SKM-1 treated with dmso at 0.1 percent for 144 hours (cell line): ENCODE measurements around the gene PIK3C3.

Experiments
- DNase-seq: peaks from one replicate; lab custom pipeline; 2025; ENCODE audit not compliant: unreplicated experiment; lab: John Stamatoyannopoulos, UW

The PIK3C3 gene

DNA sequence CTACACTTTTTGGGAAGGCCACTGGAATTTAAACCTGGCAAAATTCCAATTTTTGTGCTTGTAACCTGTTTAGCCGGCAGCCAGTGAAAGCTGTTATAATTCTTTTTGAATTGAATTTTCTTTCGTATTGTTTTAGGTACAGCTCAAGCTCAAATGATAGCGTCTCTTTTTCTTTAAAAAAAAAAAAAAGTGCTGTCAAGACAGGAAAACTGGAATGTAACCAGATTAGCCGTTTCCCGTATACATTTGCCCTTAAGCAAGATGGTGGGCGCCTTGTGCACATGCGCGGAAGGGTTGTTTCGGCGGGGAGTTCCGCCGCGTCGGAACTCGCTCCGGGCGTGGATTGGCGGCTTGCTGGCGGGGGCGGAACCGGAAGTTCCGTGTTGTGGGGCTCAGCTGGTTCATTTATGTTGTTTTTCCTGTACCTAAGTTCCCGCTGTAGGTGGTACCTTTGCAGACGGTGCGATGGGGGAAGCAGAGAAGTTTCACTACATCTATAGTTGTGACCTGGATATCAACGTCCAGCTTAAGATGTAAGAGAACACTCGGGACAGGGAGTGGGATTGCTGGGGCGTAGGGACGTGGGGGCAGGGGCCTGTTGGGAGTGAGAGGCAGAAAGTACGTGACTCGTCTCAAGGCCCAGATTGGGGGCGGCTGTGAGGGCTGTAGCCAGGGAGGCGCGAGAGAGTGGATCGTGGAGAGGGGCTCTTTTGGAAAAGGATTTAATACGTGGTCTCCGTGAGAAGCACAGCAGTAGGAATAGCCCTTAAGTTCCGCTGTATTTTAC, at the start of gene PIK3C3:
TSS of gene PIK3C3 (plus strand) at position 408 of the 787 bp plus-strand sequence. CDS start at position 466, 58 bp downstream.
- peak; percentile 92 for DNase-seq

DNA sequence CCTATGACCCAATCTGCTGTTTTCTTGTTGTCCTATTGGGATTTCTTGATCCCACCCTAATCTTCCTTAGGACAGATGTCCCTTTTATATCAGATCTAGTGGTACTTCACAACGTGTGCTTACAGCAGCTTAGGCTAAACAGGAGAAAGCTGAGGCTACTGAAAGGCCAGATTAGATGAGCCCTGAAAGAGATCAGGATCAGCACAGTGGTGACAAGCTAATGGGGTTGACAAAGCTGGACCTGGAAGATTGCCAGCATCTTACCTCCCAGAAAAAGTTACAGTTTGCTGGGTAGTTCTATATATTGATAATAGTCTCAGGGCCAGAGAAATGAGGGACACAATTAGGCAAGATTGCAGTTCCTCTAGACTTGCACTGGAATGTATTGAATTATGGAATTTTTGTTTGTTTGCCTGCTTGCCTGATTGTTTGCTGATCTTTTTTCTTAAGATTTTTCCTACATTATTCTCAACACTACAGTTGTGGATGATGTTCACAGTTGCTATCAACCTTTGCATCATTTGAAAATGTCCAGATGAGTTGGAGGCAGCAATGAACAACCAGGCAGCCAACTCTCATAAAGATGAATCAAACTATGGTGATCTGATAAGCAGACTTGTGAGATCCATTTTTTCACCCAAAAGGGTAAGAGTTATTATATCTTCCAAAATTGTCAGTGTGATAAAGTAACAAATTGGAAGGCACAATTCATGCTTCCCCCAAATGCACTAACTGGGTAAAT, 49.1 kb upstream of the PIK3C3 start:
- DNase-seq, result no peak

DNA sequence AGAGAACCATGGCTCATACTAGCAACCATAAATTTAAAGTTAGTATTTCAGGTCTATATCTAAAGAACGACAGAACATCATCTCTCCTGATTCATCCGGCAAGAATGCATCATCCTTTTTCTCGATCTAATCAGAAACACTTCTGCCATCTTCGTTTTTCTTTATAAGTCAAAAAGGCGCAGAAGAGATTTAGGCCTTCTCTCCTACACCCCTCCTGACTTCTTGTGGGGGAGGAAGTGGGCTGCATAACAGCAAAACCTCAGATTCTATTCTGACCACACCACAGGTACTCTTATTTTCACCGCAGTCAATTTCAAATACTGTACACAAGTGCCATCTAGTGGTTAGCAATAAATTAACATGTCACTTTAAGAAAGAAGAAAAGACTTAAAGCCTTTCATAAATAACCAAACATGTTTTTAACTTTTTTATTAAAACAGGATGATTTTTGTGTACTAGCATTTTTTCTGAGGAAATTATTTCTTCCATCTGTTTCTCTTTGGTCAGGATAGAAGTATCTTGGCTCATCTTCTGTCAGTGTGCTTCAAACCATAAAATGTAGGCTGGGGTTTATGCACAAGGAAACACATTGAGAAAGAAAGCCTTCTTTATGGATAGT, 48.4 kb upstream of the PIK3C3 start:
- peak; percentile 47 for DNase-seq

DNA sequence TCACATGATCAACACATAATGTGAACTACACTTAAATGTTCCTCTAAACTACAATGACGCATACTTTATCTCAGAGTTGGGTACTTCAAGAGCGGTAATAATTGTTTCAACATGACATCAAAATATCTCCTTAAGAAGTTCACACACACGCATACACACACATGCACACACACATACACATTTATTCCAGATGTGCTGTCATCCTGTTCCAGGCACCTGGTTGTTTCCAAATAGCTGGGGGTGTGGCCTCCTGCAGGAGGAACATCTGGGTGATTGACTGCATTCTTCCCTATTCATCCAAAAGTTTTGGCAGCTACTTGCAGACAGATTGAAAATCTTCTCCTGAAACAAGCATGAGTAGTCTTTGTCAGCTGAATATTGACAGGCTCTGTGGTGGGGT, 37.9 kb upstream of the PIK3C3 start:
- DNase-seq, result no peak

DNA sequence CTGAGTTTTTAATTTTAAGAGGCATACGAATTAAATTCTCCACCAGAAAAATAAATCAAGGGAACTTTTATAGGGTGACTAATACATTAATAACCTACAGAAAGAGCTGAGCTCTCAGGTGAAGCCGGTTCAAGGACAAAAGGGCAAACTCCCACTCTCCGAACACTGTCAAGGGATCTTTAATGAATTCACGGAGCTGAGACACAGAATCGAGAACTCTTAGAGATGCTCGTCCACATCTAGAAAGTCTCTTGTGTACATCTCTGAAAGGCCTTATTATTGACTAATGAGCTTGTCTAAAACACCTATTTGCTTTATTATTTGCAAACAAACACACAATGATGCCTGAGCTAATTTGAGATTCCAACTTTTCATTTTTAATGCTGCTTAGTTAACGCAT, 33.3 kb upstream of the PIK3C3 start:
- DNase-seq, result no peak

DNA sequence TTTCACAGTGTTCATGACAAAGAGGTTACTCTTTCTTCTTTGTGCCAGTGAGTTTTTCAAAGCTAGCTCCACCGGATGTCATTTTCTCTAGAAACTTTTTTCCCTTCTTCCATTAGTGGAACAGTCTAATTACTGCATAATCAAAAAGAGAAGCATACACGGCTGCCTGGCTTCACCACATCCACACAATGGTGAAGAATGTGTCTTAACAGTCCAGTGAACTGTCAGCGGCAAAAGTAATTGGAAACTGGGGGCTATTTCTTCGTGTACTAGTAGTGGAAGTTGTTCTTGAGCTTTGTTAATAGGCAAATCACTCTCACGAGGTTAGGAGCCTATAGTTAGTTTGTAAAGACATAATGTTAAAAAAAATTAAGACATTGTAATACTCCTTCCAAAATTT, 32.9 kb upstream of the PIK3C3 start:
- no peak for DNase-seq

DNA sequence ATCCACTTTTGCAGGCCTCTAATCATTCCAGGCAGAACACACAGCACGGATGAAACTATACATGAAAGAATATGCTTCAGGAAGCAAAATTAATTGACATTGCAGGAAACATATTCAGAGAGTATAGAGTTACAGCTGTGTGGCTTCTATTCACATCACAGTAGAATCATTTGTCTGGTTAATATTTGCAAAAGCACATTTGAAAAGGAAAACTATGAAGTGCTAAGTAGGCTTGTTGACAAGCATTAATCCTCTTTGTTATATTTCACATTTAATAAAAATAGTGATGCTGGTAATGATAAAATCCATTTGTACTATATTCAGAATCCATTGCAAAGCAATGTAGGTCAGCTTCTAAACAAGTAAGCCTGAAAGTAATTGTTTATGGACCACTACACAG, 32.2 kb upstream of the PIK3C3 start:
- DNase-seq, result no peak

DNA sequence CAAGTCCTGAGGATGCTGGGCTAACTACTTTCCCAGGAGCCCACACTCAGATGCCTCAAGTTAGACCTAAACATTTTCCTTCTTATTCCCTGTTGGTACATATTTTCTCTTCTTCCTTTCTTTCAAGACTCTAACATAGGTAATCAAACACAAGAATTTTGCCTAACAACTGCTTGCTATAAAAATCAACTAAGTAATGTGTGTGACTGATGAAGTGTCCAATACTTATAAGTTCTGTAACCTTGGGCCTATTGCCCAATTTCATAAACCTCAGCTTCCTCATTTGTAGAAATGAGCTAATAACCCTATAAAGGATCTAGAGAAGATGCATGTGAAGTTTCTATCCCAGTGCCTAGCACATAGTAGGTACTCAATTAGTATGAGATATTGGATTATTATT, 31.6 kb upstream of the PIK3C3 start:
- DNase-seq, result peak; percentile 45

DNA sequence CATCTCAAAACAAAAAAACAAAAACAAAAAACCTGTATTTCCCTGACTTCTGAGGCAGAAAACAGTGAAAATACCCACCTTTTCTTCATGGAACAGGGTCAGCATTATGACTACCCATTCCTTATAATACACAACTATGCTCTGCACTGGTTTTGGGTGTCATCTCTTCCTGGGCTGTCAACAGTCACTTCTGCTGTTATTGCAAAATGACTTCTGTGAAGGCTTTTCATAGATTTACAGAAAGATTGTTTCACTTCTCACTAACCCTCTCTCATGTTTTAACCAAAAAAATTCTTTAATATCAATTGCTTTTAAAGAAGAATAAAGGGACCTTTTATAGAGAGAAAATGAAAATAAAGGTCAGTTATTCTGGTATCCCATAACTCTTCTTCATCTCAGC, 26.5 kb upstream of the PIK3C3 start:
- DNase-seq, result no peak

DNA sequence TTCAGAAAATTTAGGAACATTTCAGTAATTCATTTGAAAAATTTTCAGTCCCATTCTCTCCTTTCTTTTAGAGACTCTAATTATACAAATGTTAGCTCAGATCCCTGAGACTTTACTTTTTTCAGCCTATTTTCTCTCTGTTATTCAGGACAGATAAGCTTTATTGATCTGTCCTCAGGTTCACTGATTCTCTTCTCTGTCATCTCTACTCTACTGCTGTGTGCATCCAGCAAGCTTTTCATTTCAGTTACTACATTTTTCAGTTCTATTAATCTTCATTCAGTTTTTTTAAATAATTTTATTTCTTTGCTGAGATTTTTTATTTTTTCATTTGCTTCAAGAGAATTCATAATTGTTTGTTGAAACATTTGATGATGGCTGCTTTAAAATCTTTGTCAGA, 22.1 kb upstream of the PIK3C3 start:
- DNase-seq, result no peak

DNA sequence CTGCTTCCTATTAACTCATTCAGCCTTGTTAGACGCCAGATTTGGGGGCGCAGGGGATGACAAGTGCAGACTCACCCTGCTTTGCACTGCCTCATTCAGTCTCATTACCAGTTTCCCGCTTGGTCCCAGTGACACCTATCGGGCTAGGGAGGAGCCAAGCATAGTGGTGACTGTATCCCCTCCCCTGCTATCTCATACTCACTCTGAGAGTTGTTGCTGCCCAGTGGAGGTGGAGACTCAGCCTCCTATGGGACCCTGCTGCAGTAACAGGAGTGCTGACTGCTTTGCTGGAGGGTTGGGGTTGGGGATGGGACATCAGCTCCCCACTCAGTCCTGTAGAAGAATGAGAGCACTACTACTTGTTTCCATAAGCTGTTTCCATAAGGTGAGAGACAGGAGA, 21.3 kb upstream of the PIK3C3 start:
- DNase-seq, result no peak

DNA sequence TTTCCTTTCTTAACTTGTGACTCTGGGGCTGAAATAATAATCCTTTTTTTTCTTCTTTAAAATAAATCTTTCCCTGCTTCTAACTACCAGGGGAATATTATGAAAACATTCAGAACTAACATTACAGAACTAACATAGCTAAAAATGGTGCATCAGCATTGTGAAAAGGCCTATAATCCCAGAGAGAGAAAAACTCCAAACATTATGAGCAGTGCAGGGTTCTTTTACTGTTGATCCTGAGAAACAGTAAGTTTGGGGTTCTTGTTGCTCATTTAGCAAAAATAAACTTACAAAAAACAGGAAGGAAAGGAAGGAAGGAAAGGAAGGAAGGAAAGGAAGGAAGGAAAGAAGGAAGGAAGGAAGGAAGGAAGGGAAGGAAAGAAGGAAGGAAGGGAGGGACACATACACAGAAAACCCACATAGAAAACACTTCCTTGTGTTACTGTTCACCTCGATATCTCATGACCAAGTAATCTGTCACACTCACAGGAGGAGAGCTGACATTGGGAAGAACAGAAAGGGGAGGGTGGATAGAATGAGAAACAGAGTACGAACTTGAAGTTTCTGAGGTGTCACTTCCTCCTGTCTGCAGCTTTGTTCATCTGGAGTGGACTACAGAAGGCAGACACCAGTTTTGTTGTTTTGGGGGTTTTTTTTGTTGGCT, 18.4 kb upstream of the PIK3C3 start:
- DNase-seq, result no peak

DNA sequence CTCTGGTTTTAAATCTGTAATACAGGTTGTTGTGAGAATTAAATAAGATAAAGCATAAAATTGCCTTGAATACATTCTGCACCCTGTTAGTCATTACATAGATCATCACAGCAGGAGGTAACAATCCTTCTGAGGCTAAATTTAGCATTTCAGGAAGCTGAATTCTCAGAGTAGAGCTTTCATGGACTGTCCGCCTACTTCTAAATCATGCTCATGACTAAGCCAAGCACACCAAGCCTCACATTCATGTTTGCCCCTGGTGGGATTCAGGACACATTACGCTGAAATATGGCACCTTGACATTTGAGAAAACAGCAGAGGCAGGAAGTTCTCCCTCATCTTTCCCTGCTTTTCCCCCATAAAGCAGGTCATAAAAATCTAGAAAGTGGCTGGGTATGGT, 16.6 kb upstream of the PIK3C3 start:
- DNase-seq, result no peak

DNA sequence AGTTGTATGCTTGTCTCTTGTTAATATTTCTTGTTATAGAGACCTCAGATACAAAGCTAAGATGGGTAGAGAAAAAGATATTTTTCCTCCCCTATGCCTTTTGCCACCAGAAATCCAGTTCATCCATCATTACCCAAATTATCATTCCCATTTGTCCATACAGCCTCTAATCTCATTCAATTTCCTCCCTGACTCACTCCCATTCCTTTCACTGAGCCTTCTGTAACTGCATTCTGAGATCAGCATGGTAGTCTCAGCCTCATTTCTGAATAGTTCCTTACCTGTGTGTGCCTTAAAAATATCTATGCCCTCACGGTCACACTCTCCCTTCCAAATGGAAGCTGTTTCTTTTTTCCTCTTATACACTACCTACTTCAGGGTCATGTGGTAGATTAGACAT, 15.7 kb upstream of the PIK3C3 start:
- DNase-seq, result no peak

DNA sequence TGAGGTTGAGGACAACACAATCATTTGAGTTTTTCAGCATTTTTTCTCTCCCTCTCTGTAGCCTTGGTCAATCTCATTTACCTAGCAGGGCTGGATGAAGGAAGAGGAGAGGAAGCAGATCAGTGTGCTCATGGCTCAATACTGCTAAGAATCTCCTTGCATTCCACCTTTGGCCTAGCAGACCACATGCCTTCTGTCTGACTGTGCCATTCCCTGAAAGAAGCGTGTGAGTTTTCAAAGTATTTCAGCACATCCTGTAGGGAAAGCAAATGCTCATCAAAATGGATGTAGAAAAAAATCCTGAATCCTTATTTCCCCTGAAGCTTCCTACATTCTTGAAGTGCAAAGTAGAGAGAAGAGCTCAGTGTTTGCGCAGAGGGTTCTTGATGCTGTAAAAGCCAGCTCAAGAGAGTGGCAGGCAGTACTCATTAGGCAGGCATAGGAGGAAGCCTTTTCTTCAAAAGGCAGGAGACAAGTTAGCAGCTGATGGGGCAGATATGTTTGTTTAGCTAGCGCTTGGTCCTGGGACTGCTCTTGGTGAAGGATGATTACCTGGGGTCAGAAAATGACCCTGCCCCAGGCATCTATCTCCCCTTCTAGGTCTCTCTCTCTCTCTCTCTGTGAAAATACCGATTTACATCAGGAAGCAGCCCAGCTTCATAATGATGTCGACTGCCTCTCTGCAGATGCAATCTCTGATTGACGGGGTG, 14.4 kb upstream of the PIK3C3 start:
- no peak for DNase-seq

DNA sequence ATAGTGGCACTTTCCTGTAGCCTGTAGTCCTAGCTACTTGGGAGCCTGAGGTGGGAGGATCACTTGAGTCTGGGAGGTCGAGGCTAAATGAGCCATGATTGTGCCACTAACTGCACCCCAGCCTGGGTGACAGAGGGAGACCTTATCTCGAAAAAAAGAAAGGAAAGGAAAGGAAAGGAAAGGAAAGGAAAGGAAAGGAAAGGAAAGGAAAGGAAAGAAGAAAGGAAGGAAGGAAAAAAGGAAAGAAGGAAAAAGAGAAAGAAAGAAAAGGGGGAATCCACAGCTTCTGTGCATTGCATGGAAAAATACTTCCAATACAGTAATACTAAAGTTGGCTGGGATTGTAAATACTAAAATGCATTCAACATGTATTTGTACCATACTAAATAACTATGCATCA, 12.8 kb upstream of the PIK3C3 start:
- no peak for DNase-seq

DNA sequence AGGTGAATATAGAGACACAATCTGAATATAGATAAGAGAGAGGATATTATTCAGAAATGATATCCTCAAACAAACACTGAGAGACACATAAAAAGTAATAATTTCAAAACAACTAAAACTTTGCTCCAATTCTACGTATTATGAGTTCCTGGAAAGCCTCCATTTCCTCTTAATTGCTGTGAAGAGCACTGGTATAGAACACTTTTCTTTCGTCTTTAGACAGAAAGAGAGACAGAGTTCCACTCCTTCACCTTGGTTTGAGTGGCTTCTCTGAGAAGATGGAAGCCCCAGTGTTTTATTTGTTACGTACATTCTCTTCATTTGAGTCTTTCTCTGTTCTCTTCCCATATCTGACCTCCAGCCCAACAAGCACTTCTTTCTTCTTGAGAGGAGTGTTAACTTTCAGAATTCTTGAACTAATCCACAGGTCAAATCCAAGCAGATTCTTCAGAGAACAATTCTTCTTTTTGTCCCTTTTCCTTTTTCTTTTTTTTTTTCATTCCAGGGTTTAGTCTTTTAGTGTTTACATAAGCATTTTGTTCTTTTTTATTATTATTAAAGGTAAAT, 6.4 kb upstream of the PIK3C3 start:
- no peak for DNase-seq

DNA sequence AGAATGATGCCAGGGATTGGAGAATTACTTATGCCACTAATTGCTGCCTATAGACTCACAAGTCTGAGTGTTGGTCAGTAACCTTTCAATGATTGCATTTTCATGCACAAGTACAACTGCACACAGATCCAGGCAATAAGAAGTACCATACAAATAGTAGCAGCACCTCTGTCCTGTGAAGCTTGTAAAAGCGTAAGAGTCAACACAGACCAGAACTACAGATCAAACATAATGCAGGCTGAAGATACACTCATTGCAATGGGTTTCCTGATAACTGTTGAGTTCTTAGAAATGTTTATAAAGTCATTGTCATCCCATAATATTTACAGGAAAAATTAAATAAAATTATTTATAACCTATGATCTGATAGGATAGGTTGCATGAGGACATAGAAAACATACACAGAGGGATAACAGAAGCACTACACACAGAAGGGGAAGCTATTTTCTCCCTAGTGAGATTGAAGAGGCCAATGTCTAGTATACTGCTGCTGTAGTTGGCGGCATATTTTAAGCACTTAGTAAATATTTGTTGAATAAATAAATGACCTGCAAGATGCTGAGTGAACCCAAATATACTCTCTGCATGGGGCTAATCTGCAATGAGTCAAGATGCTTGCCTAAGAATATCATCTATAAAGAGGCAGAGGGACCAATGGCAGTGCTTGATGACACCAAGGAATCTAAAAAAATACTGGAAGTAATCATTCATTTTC, 5.7 kb upstream of the PIK3C3 start:
- DNase-seq, result no peak

DNA sequence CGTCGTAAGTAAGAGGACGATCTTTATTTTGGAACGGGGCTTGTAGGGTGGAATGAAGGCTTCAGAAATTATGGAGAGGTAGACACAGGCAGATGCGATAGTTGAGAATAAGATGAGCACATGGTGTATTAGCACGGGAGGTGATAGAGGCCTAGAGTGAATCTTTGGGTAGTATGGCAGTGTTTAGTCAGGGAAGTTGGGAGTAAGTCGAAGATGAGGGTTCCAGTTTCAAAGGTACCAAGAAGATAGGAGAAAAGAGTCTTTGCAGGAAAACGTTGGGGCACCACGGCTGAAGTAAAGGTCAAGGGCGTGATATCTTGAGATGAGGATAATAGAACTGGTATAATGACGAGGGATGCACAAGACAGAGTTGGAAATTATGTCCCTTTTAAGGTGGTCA, 654 bp downstream of the PIK3C3 start:
- DNase-seq, result no peak

DNA sequence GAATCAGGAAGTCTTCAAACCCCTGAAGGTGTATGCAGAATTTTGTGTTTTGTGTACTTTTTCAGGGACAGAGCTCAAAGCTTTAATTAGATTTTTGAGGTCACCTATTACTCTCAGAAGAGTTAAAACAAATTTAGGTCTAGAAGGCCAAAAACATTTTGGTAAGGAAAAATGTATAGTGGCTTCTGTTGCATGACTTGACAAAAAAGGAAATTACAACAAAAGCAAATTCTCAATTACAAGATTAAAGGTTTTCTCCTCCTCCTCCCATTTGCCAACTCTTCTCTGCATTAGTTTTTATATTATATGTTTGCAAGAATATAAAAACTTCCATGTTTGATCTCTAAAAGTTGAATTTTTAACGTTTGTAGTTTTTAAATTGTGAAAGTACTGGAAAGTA, 4.0 kb downstream of the PIK3C3 start:
- no peak for DNase-seq
